Measurements from ENCODE around the gene OR5K2. TPM values are rescaled to one million over a fixed set of nuclear protein-coding genes. Genes with fewer than 3 reads are reported as not detected.

OR5K2 gene
- total RNA-seq, 1 experiment from 2014 or later, result not detected

DNA sequence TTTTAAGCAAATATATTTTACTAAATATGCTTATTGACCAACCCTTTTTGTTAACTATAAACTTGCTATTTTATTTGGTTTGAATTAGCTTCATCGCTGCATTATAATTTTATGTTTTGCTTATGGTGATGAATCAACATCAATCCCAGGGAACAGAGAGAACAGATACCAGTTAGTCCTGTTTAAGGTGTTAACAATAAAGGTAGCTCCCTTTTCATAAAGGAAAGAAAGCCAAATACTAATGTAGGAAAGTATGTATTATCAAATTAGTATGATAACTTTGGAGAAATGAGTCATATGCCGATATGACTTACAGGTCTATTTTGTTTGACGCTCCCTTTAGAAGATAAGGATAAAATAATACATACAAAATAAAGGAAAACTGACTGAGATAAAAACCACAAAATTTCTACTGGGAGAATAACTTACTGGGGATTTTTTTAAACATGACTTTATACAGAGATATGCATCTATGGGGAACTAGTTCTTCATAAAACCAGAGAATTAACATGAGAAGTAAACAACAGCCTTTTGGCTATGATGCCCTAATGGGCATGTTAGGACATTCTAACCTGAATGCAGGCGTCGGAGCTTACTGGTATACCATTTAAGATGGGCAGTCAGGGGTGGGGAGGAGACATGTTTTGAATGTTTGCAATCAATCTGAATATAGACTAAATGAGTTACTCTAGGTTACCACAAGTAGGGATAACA, 4.5 kb downstream of the OR5K2 start:
- DNase-seq (ENCODE audit: low spot score), result no peak
- no peak for TF ChIP-seq CTCF (conservative IDR thresholded peaks at IDR 0.05; ENCODE audit: low read depth, low read length)
- TF ChIP-seq EZH2 (IDR thresholded peaks at IDR 0.05; ENCODE audit: borderline replicate concordance, low read depth, low read length, poor library complexity, severe bottlenecking), result no peak
- no peak overlapping the region for H3K27ac ChIP-seq (ENCODE audit: low read depth, low read length, poor library complexity, severe bottlenecking)
- ChIA-PET POLR2A (ENCODE audit: low non-redundant PET) (no interaction called here), CTCF (no interaction called here)
- H3K27me3 ChIP-seq (replicated peaks; ENCODE audit: insufficient read depth, low read depth, low read length, poor library complexity), result peaks cover 21% of the 10 kb centered on the region
- H3K4me1 ChIP-seq (ENCODE audit: insufficient read depth, low read length, poor library complexity, severe bottlenecking), result no peaks in the 10 kb centered on the region
- no peak overlapping the region for H3K4me3 ChIP-seq (ENCODE audit: low read depth, low read length, poor library complexity, severe bottlenecking)
- H3K36me3 ChIP-seq (ENCODE audit: insufficient read depth, low read length, poor library complexity, severe bottlenecking), result no peaks in the 10 kb centered on the region
- BruUV-seq (replicated peaks), result no TSS peak
- intact Hi-C loops (cut with micrococcal nuclease; ENCODE audit: unreplicated experiment), result no loop called here
- H3K9me3 ChIP-seq (ENCODE audit: low read depth, low read length, poor library complexity, severe bottlenecking), result no peaks in the 10 kb centered on the region

DNA sequence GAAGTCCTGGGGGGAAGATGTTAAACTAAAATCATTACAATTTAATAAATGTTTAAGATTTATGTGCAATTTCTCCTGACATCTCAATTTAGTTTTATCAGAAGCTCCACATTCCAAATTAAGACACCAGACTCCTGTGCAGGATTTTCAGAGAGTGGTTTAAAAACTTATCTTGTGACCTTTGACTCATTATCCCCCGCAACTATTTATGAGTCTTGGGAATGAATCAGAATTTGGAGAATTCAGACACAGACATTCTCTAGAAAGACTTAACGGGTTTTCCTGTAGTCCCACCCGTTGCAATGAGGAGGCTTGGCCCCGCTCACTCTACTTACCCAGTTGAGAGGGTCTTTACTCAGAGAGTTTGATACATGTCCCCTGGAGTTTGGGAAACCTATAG, 7.1 kb downstream of the OR5K2 start:
- H3K27ac ChIP-seq (ENCODE audit: low read depth, low read length, poor library complexity, severe bottlenecking), result no peak overlapping the region
- TF ChIP-seq CTCF (conservative IDR thresholded peaks at IDR 0.05; ENCODE audit: low read depth, low read length), result no peak
- TF ChIP-seq EZH2 (IDR thresholded peaks at IDR 0.05; ENCODE audit: borderline replicate concordance, low read depth, low read length, poor library complexity, severe bottlenecking), result no peak
- POLR2A ChIA-PET (ENCODE audit: low non-redundant PET), result no interaction called here
- DNase-seq (ENCODE audit: low spot score), result no peak
- no peaks in the 10 kb centered on the region for H3K36me3 ChIP-seq (ENCODE audit: insufficient read depth, low read length, poor library complexity, severe bottlenecking)
- no peaks in the 10 kb centered on the region for H3K4me1 ChIP-seq (ENCODE audit: insufficient read depth, low read length, poor library complexity, severe bottlenecking)
- CTCF ChIA-PET, result no interaction called here
- no peak overlapping the region for H3K4me3 ChIP-seq (ENCODE audit: low read depth, low read length, poor library complexity, severe bottlenecking)
- intact Hi-C loops (cut with micrococcal nuclease; ENCODE audit: unreplicated experiment), result no loop called here
- H3K27me3 ChIP-seq (replicated peaks; ENCODE audit: insufficient read depth, low read depth, low read length, poor library complexity), result peaks cover 3% of the 10 kb centered on the region
- no peaks in the 10 kb centered on the region for H3K9me3 ChIP-seq (ENCODE audit: low read depth, low read length, poor library complexity, severe bottlenecking)
- no TSS peak for BruUV-seq (replicated peaks)

DNA sequence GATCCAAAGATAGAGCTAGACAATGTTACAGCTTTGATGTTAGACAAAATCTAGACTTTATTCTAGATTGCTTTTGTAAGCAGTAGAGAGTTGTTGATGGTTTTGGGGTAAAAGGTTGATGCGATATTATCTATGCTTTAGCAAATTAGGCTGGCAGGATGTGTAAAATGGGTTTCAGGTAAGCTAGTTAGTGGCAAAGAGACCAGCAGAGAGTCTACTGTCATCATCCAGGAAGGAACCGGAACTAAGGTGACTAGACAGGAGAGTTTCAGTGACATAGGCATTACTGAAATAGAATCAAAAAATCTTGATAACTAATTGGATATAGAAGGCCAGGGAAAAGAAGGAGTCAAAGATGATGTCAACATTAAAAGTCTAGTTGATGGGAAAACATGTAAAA, 11.1 kb downstream of the OR5K2 start:
- CTCF ChIA-PET, result no interaction called here
- POLR2A ChIA-PET (ENCODE audit: low non-redundant PET), result no interaction called here
- no peaks in the 10 kb centered on the region for H3K4me1 ChIP-seq (ENCODE audit: insufficient read depth, low read length, poor library complexity, severe bottlenecking)

More for the DNA sequence above, 11.1 kb downstream of the OR5K2 start:
- intact Hi-C loops (cut with micrococcal nuclease; ENCODE audit: unreplicated experiment), result no loop called here
- no peaks in the 10 kb centered on the region for H3K36me3 ChIP-seq (ENCODE audit: insufficient read depth, low read length, poor library complexity, severe bottlenecking)
- BruUV-seq (replicated peaks), result no TSS peak
- no peak overlapping the region for H3K27ac ChIP-seq (ENCODE audit: low read depth, low read length, poor library complexity, severe bottlenecking)
- no peak for DNase-seq (ENCODE audit: low spot score)
- TF ChIP-seq CTCF (conservative IDR thresholded peaks at IDR 0.05; ENCODE audit: low read depth, low read length) (no peak), EZH2 (IDR thresholded peaks at IDR 0.05; ENCODE audit: borderline replicate concordance, low read depth, low read length, poor library complexity, severe bottlenecking) (no peak)
- H3K4me3 ChIP-seq (ENCODE audit: low read depth, low read length, poor library complexity, severe bottlenecking), result no peak overlapping the region
- H3K9me3 ChIP-seq (ENCODE audit: low read depth, low read length, poor library complexity, severe bottlenecking), result no peaks in the 10 kb centered on the region
- no peaks in the 10 kb centered on the region for H3K27me3 ChIP-seq (replicated peaks; ENCODE audit: insufficient read depth, low read depth, low read length, poor library complexity)

Measured in A673 (cell line).